ENCODE results near the gene TRMT112. TPM values are rescaled to one million over a fixed set of nuclear protein-coding genes. Genes with fewer than 3 reads are reported as not detected.

TRMT112 gene
- total and polyA plus RNA-seq, 10 of the 15 experiments (the other 5 are each of a cell fraction or from before 2014, with no cell fraction given) = 212 to 455 (median 308) TPM

DNA sequence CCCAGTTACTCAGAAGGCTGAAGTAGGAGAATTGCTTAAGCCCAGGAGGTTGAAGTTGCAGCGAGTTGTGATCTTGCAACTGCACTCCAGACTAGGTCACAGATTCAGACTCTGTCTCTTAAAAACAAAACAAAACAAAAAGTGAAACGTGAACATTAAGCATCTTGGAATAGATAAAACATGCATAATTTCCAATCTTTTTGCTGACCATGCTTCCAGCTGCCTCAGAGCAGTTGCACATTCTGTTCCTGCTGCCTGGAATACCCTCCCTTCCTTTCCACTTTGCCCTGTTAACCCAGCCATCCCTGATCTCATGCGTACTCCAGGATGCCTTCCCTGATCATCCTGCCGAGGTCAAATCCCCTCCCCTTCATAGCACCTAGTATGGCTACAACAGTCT lies 21.9 kb upstream of the TRMT112 start:
- peak; percentile 52 for FAIRE-seq
- Histone ChIP-seq H3K9ac (ENCODE audit: control insufficient read depth, insufficient read depth, low read length) (peak overlapping the region; percentile 78), H3K4me2 (ENCODE audit: control insufficient read depth, insufficient read depth) (peak overlapping the region; percentile 100), H3K27ac (ENCODE audit: control insufficient read depth, insufficient read depth) (peak overlapping the region; percentile 77), H3K9me3 (replicated peaks; ENCODE audit: control insufficient read depth, insufficient read depth, low read length) (no peaks in the 10 kb centered on the region), H3K4me1 (ENCODE audit: control insufficient read depth, insufficient read depth, low read length) (peaks cover 33% of the 10 kb centered on the region), H3K4me3 (peak overlapping the region; percentile 90), H3K36me3 (ENCODE audit: control insufficient read depth in 2 of 2, insufficient read depth in 2 of 2, low read length in 1 of 2) (peaks cover 7 to 8% of the 10 kb centered on the region in 2 experiments; a peak in 3 of 4 replicates), H3K79me2 (ENCODE audit: control insufficient read depth, insufficient read depth, low read length) (peaks cover 24% of the 10 kb centered on the region), H4K20me1 (ENCODE audit: control insufficient read depth, insufficient read depth) (no peaks in the 10 kb centered on the region; the same call in 1 of the 2 replicates), H2AFZ (ENCODE audit: control insufficient read depth, low read depth, low read length) (peak overlapping the region; percentile 49), H3K27me3 (replicated peaks in 1 of 2; ENCODE audit: control insufficient read depth in 2 of 2, insufficient read depth in 2 of 2, low read length in 1 of 2) (no peaks in the 10 kb centered on the region)
- 29% methylated on average over 4 of the region's 4 CpGs for WGBS (ENCODE audit: insufficient coverage, insufficient replicate concordance, low lambda C conversion rate, missing lambda C conversion rate)
- ChIA-PET SMC1A (ENCODE audit: uncharacterized antibody, unreplicated experiment) (interaction anchor here (1.7 kb wide), 1 partner anchor 21 kb away, joined by 12 read pairs; the partner anchor contains the start of genes PRDX5 and TRMT112), CTCF (interaction anchor here (11.7 to 14.7 kb wide), 2 partner anchors 17 to 21 kb away, joined by 100 to 228 read pairs; partner anchors contain the start of genes PRDX5 and TRMT112), RAD21 (ENCODE audit: unreplicated experiment) (interaction anchor here (0.6 to 3.9 kb wide), 3 partner anchors 15 to 794 kb away, joined by 3 to 53 read pairs (median 41); partner anchors contain the start of genes PRDX5 and TRMT112), POLR2A (interaction anchor here (0.7 to 4.6 kb wide), 7 partner anchors 8 to 446 kb away, joined by 3 to 37 read pairs (median 6); partner anchors contain the start of genes ESRRA, PRDX5 and TRMT112)
- BruUV-seq (replicated peaks) = TSS peak; percentile 85
- intact Hi-C loops (cut with micrococcal nuclease; ENCODE audit: unreplicated experiment) = no loop called here
- TF ChIP-seq IKZF2 (IDR thresholded peaks at IDR 0.05) = peak in 1 of 2 experiments; percentile 10; a peak in 1 of 4 replicates
- no peak for TF ChIP-seq SMAD5 (IDR thresholded peaks at IDR 0.05; ENCODE audit: low read depth)
- ATAC-seq = no peak
- in situ Hi-C loops (cut with MboI) = no loop called here
- DNase-seq (ENCODE audit: low read depth, low spot score) = no peak

DNA sequence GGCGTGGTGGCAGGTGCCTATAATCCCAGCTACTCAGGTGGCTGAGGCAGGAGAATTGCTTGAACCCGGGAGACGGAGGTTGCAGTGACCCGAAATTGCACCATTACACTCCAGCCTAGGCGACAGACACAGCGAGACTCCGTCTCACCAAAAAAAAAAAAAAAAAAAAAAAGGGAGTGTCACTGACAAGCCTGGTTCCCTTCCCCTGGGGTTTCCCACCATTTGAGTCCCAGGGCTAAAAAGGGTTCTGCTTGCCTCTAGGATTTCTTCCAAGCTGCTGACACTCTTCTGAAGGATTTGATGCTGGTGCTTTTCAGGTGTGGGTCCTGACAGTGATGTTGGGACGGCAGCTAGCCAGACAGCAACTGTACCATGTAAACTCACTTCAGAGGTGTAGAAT lies 21.4 kb upstream of the TRMT112 start:
- SMC1A ChIA-PET (ENCODE audit: uncharacterized antibody, unreplicated experiment) = interaction anchor here (1.7 to 2.5 kb wide), 2 partner anchors 17 to 21 kb away, joined by 9 to 12 read pairs; partner anchors contain the start of genes PRDX5 and TRMT112
- Histone ChIP-seq H3K4me3 (peak overlapping the region; percentile 90), H3K79me2 (ENCODE audit: control insufficient read depth, insufficient read depth, low read length) (peaks cover 24% of the 10 kb centered on the region), H3K4me1 (ENCODE audit: control insufficient read depth, insufficient read depth, low read length) (peaks cover 33% of the 10 kb centered on the region), H3K27me3 (replicated peaks in 1 of 2; ENCODE audit: control insufficient read depth in 2 of 2, insufficient read depth in 2 of 2, low read length in 1 of 2) (no peaks in the 10 kb centered on the region), H4K20me1 (ENCODE audit: control insufficient read depth, insufficient read depth) (no peaks in the 10 kb centered on the region; the same call in 1 of the 2 replicates), H3K9ac (ENCODE audit: control insufficient read depth, insufficient read depth, low read length) (no peak overlapping the region), H3K4me2 (ENCODE audit: control insufficient read depth, insufficient read depth) (peak overlapping the region; percentile 100), H3K9me3 (replicated peaks; ENCODE audit: control insufficient read depth, insufficient read depth, low read length) (no peaks in the 10 kb centered on the region), H3K36me3 (ENCODE audit: control insufficient read depth in 2 of 2, insufficient read depth in 2 of 2, low read length in 1 of 2) (peaks cover 5 to 7% of the 10 kb centered on the region in 2 experiments; a peak in 3 of 4 replicates), H2AFZ (ENCODE audit: control insufficient read depth, low read depth, low read length) (no peak overlapping the region), H3K27ac (ENCODE audit: control insufficient read depth, insufficient read depth) (peak overlapping the region; percentile 77; the same call in 1 of the 2 replicates)
- 92% methylated on average over 4 of the region's 8 CpGs for WGBS (ENCODE audit: insufficient coverage, insufficient replicate concordance, low lambda C conversion rate, missing lambda C conversion rate)
- CTCF ChIA-PET = interaction anchor here (1.5 to 14.7 kb wide), 3 partner anchors 17 to 35 kb away, joined by 3 to 228 read pairs (median 100); partner anchors contain the start of genes PRDX5 and TRMT112
- in situ Hi-C loops (cut with MboI) (no loop called here), intact Hi-C loops (cut with micrococcal nuclease; ENCODE audit: unreplicated experiment) (no loop called here)
- no TSS peak for BruUV-seq (replicated peaks)
- RAD21 ChIA-PET (ENCODE audit: unreplicated experiment) = interaction anchor here (0.6 to 4.7 kb wide), 3 partner anchors 21 to 794 kb away, joined by 3 to 57 read pairs (median 41); partner anchors contain the start of genes PRDX5 and TRMT112
- POLR2A ChIA-PET = interaction anchor here (0.7 to 4.6 kb wide), 5 partner anchors 11 to 446 kb away, joined by 3 to 37 read pairs (median 7); partner anchors contain the start of genes PRDX5 and TRMT112
- DNase-seq (ENCODE audit: low read depth, low spot score) = no peak
- no peak for ATAC-seq
- no peak for FAIRE-seq
- TF ChIP-seq, protein P1, sequence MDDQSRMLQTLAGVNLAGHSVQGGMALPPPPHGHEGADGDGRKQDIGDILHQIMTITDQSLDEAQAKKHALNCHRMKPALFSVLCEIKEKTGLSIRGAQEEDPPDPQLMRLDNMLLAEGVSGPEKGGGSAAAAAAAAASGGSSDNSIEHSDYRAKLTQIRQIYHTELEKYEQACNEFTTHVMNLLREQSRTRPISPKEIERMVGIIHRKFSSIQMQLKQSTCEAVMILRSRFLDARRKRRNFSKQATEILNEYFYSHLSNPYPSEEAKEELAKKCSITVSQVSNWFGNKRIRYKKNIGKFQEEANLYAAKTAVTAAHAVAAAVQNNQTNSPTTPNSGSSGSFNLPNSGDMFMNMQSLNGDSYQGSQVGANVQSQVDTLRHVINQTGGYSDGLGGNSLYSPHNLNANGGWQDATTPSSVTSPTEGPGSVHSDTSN (IDR thresholded peaks at IDR 0.05; ENCODE audit: insufficient replicate concordance, low read depth, low read length) = no peak
- TF ChIP-seq, protein P2, sequence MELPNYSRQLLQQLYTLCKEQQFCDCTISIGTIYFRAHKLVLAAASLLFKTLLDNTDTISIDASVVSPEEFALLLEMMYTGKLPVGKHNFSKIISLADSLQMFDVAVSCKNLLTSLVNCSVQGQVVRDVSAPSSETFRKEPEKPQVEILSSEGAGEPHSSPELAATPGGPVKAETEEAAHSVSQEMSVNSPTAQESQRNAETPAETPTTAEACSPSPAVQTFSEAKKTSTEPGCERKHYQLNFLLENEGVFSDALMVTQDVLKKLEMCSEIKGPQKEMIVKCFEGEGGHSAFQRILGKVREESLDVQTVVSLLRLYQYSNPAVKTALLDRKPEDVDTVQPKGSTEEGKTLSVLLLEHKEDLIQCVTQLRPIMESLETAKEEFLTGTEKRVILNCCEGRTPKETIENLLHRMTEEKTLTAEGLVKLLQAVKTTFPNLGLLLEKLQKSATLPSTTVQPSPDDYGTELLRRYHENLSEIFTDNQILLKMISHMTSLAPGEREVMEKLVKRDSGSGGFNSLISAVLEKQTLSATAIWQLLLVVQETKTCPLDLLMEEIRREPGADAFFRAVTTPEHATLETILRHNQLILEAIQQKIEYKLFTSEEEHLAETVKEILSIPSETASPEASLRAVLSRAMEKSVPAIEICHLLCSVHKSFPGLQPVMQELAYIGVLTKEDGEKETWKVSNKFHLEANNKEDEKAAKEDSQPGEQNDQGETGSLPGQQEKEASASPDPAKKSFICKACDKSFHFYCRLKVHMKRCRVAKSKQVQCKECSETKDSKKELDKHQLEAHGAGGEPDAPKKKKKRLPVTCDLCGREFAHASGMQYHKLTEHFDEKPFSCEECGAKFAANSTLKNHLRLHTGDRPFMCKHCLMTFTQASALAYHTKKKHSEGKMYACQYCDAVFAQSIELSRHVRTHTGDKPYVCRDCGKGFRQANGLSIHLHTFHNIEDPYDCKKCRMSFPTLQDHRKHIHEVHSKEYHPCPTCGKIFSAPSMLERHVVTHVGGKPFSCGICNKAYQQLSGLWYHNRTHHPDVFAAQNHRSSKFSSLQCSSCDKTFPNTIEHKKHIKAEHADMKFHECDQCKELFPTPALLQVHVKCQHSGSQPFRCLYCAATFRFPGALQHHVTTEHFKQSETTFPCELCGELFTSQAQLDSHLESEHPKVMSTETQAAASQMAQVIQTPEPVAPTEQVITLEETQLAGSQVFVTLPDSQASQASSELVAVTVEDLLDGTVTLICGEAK (IDR thresholded peaks at IDR 0.05; ENCODE audit: borderline replicate concordance) = no peak
- TF ChIP-seq STAT1 (conservative IDR thresholded peaks at IDR 0.05) (no peak), NFXL1 (IDR thresholded peaks at IDR 0.05; ENCODE audit: borderline replicate concordance) (no peak), ASH2L (IDR thresholded peaks at IDR 0.05; ENCODE audit: borderline replicate concordance, low read depth) (no peak)
- TF ChIP-seq, protein P3, sequence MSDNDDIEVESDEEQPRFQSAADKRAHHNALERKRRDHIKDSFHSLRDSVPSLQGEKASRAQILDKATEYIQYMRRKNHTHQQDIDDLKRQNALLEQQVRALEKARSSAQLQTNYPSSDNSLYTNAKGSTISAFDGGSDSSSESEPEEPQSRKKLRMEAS (IDR thresholded peaks at IDR 0.05; ENCODE audit: low read depth, low read length) = no peak

All from GM12878 (cell line).